ENCODE measurements around the gene LZTS3.
"Not testable (repeated sequence)": the region's sequence is repeated elsewhere in the genome, so short reads cannot be mapped to it uniquely, and the experiment has no call there.

Gene LZTS3

GRCh38 chr20:3172933-3173609 is at the start of gene LZTS3:
Gene LZTS3 (minus strand): TSS chr20:3173549. CDS start chr20:3167163, 6,386 bp downstream.
- POLR2A ChIA-PET = no interaction called here
- no peak for TF ChIP-seq CTCF (IDR thresholded peaks at IDR 0.05; ENCODE audit: control extremely low read depth, extremely low read depth, low read depth, missing control alignments)
- CTCF ChIA-PET = interaction anchor here (1.1 to 2.5 kb wide), 4 partner anchors 11 to 44 kb away, joined by 4 to 11 read pairs (median 6); partner anchors contain the start of genes FASTKD5 and UBOX5
- peak; percentile 87 for DNase-seq (ENCODE audit: extremely low spot score)

- no peak for TF ChIP-seq CTCF (IDR thresholded peaks at IDR 0.05; ENCODE audit: control extremely low read depth, extremely low read depth, low read depth, missing control alignments)
- ChIA-PET POLR2A (no interaction called here), CTCF (interaction anchor here (1.2 to 3.1 kb wide), 5 partner anchors 11 to 168 kb away, joined by 3 to 16 read pairs (median 5); partner anchors contain the start of gene ITPA)
- DNase-seq (ENCODE audit: extremely low spot score) = no peak
Measured at GRCh38 chr20:3221398-3222226, 48.3 kb upstream of the LZTS3 start.

- DNase-seq (ENCODE audit: extremely low spot score) = peak; percentile 87
- CTCF ChIA-PET = interaction anchor here (0.7 to 3.6 kb wide), 27 partner anchors 9 to 204 kb away, joined by 3 to 33 read pairs (median 4); partner anchors contain the start of gene ITPA
- TF ChIP-seq CTCF (IDR thresholded peaks at IDR 0.05; ENCODE audit: control extremely low read depth, extremely low read depth, low read depth, missing control alignments) = peak; percentile 91
- POLR2A ChIA-PET = no interaction called here
Measured at GRCh38 chr20:3218307-3218988, 45.1 kb upstream of the LZTS3 start.

GRCh38 chr20:3215359-3215917 is 42.1 kb upstream of the LZTS3 start:
- CTCF ChIA-PET = interaction anchor here (1.4 kb wide), 1 partner anchor 61 kb away, joined by 4 read pairs; no protein-coding TSS in a partner anchor
- POLR2A ChIA-PET; DNase-seq (ENCODE audit: extremely low spot score): not testable (repeated sequence)

- POLR2A ChIA-PET = no interaction called here
- TF ChIP-seq CTCF (IDR thresholded peaks at IDR 0.05; ENCODE audit: control extremely low read depth, extremely low read depth, low read depth, missing control alignments) = no peak
- CTCF ChIA-PET = interaction anchor here (1.4 kb wide), 1 partner anchor 10 kb away, joined by 3 read pairs; no protein-coding TSS in a partner anchor
- DNase-seq (ENCODE audit: extremely low spot score) = no peak
Measured at GRCh38 chr20:3213226-3213625, 39.9 kb upstream of the LZTS3 start.

GRCh38 chr20:3210346-3210745 is 37.0 kb upstream of the LZTS3 start:
- no peak for DNase-seq (ENCODE audit: extremely low spot score)
- TF ChIP-seq CTCF (IDR thresholded peaks at IDR 0.05; ENCODE audit: control extremely low read depth, extremely low read depth, low read depth, missing control alignments) = no peak
- POLR2A ChIA-PET = interaction anchor here (0.6 to 0.7 kb wide), 2 partner anchors 9 to 646 kb away, joined by 3 read pairs; no protein-coding TSS in a partner anchor
- CTCF ChIA-PET = interaction anchor here (0.5 to 3.7 kb wide), 5 partner anchors 8 to 157 kb away, joined by 3 to 20 read pairs (median 11); no protein-coding TSS in a partner anchor

All from GM10248 (cell line).